ENCODE measurements around the gene WNT9A. TPM values are rescaled to one million over a fixed set of nuclear protein-coding genes. Genes with fewer than 3 reads are reported as not detected.

The WNT9A gene
- polyA plus RNA-seq, 3 donors, result not detected

GRCh38 chr1:227961651-227962466 lies 14.1 kb upstream of the WNT9A start:
- intact Hi-C loops (cut with micrococcal nuclease), result no loop called here
- Mint-ChIP-seq H3K4me3 (no peak overlapping the region), H3K4me1 (peaks cover 6% of the 10 kb centered on the region), H3K36me3 (no peaks in the 10 kb centered on the region), H3K9me3 (peaks cover 0 to 3% (median 0%) of the 10 kb centered on the region in 7 donors), H3K27me3 (ENCODE audit: low read depth in 3 of 3) (peaks cover 0 to 4% (median 2%) of the 10 kb centered on the region in 3 donors), H3K27ac (no peak overlapping the region)
- H3K79me2 ChIP-seq (ENCODE audit: insufficient read depth, low read length), result no peaks in the 10 kb centered on the region
- 39% methylated on average over 4 of the region's 4 CpGs for WGBS (ENCODE audit: insufficient coverage)
- H3K4me2 ChIP-seq (replicated peaks; ENCODE audit: extremely low read depth, low read length, poor library complexity, severe bottlenecking), result no peak overlapping the region
- H3K9me3 ChIP-seq (replicated peaks in 1 of 2; ENCODE audit: control insufficient read depth in 1 of 2, insufficient read depth in 1 of 2, low read length in 2 of 2), result no peaks in the 10 kb centered on the region
- no peak overlapping the region for H3K27ac ChIP-seq (ENCODE audit: low read depth in 1 of 2, low read length in 2 of 2)
- H3K4me3 ChIP-seq (replicated peaks in 1 of 3; ENCODE audit: low read depth in 2 of 3, low read length in 3 of 3), result no peak overlapping the region
- H2AFZ ChIP-seq (ENCODE audit: insufficient read depth, low read depth, low read length, poor library complexity, severe bottlenecking), result no peak overlapping the region
- no peak for TF ChIP-seq CTCF (IDR thresholded peaks at IDR 0.05)
- DNase-seq, result no peak
- peaks cover 0 to 5% of the 10 kb centered on the region in 2 donors for H3K4me1 ChIP-seq (ENCODE audit: control insufficient read depth in 1 of 2, insufficient read depth in 2 of 2, low read length in 2 of 2)
- H3K9ac ChIP-seq (ENCODE audit: insufficient read depth, low read length, poor library complexity, severe bottlenecking), result no peak overlapping the region
- no peaks in the 10 kb centered on the region for H4K20me1 ChIP-seq (ENCODE audit: insufficient read depth, low read length)
- no peaks in the 10 kb centered on the region for H3K27me3 ChIP-seq (ENCODE audit: control insufficient read depth in 2 of 2, insufficient read depth in 2 of 2, low read length in 2 of 2)
- no peaks in the 10 kb centered on the region for H3K36me3 ChIP-seq (replicated peaks in 1 of 2; ENCODE audit: control insufficient read depth in 1 of 2, insufficient read depth in 2 of 2, low read length in 2 of 2)

- H3K27ac ChIP-seq (ENCODE audit: low read depth in 1 of 2, low read length in 2 of 2), result no peak overlapping the region
- WGBS (ENCODE audit: insufficient coverage), result 100% methylated on average over 1 of the region's 10 CpGs
- no peaks in the 10 kb centered on the region for H4K20me1 ChIP-seq (ENCODE audit: insufficient read depth, low read length)
- Mint-ChIP-seq H3K9me3 (peaks cover 0 to 6% (median 2%) of the 10 kb centered on the region in 7 donors), H3K27ac (peak overlapping the region in 1 of 7 donors; percentile 24), H3K4me1 (peaks cover 6% of the 10 kb centered on the region), H3K4me3 (no peak overlapping the region), H3K27me3 (ENCODE audit: low read depth in 3 of 3) (peaks cover 0 to 11% (median 6%) of the 10 kb centered on the region in 3 donors), H3K36me3 (no peaks in the 10 kb centered on the region)
- no peak overlapping the region for H3K4me2 ChIP-seq (replicated peaks; ENCODE audit: extremely low read depth, low read length, poor library complexity, severe bottlenecking)
- H3K36me3 ChIP-seq (replicated peaks in 1 of 2; ENCODE audit: control insufficient read depth in 1 of 2, insufficient read depth in 2 of 2, low read length in 2 of 2), result no peaks in the 10 kb centered on the region
- no peak for TF ChIP-seq CTCF (IDR thresholded peaks at IDR 0.05)
- H3K9ac ChIP-seq (ENCODE audit: insufficient read depth, low read length, poor library complexity, severe bottlenecking), result no peak overlapping the region
- H2AFZ ChIP-seq (ENCODE audit: insufficient read depth, low read depth, low read length, poor library complexity, severe bottlenecking), result no peak overlapping the region
- H3K27me3 ChIP-seq (ENCODE audit: control insufficient read depth in 2 of 2, insufficient read depth in 2 of 2, low read length in 2 of 2), result peaks cover 0 to 3% of the 10 kb centered on the region in 2 donors
- peaks cover 0 to 5% of the 10 kb centered on the region in 2 donors for H3K4me1 ChIP-seq (ENCODE audit: control insufficient read depth in 1 of 2, insufficient read depth in 2 of 2, low read length in 2 of 2)
- H3K79me2 ChIP-seq (ENCODE audit: insufficient read depth, low read length), result no peaks in the 10 kb centered on the region
- H3K4me3 ChIP-seq (replicated peaks in 1 of 3; ENCODE audit: low read depth in 2 of 3, low read length in 3 of 3), result no peak overlapping the region
- no peaks in the 10 kb centered on the region for H3K9me3 ChIP-seq (replicated peaks in 1 of 2; ENCODE audit: control insufficient read depth in 1 of 2, insufficient read depth in 1 of 2, low read length in 2 of 2)
- intact Hi-C loops (cut with micrococcal nuclease), result no loop called here
- no peak for DNase-seq
Measured at GRCh38 chr1:227959325-227959860, 11.7 kb upstream of the WNT9A start.

All from CD14-positive monocyte (primary cell).